ENCODE results near the gene BIRC6.
"Not testable (repeated sequence)": the region's sequence is repeated elsewhere in the genome, so short reads cannot be mapped to it uniquely, and the experiment has no call there.

GRCh38 chr2:32365679-32366078, 8.9 kb downstream of the BIRC6 start:
- TF ChIP-seq, protein P1, sequence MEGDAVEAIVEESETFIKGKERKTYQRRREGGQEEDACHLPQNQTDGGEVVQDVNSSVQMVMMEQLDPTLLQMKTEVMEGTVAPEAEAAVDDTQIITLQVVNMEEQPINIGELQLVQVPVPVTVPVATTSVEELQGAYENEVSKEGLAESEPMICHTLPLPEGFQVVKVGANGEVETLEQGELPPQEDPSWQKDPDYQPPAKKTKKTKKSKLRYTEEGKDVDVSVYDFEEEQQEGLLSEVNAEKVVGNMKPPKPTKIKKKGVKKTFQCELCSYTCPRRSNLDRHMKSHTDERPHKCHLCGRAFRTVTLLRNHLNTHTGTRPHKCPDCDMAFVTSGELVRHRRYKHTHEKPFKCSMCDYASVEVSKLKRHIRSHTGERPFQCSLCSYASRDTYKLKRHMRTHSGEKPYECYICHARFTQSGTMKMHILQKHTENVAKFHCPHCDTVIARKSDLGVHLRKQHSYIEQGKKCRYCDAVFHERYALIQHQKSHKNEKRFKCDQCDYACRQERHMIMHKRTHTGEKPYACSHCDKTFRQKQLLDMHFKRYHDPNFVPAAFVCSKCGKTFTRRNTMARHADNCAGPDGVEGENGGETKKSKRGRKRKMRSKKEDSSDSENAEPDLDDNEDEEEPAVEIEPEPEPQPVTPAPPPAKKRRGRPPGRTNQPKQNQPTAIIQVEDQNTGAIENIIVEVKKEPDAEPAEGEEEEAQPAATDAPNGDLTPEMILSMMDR (IDR thresholded peaks at IDR 0.05) = not testable (repeated sequence)
- not testable (repeated sequence) for TF ChIP-seq EZH2 (IDR thresholded peaks at IDR 0.05; ENCODE audit: borderline replicate concordance, insufficient read depth, low read depth, low read length, poor library complexity, severe bottlenecking)
